G401.6 (cell line): Measurements from ENCODE around the gene RASGRP1.
A peak's percentile ranks its signal among the peaks of the same experiment; 100 is the strongest.

Experiments used
- FAIRE-seq: peaks from 2 replicates; lab custom pipeline; 2012; peaks lifted over from hg19 to GRCh38; lab: Jason Lieb, UNC

RASGRP1 gene

DNA sequence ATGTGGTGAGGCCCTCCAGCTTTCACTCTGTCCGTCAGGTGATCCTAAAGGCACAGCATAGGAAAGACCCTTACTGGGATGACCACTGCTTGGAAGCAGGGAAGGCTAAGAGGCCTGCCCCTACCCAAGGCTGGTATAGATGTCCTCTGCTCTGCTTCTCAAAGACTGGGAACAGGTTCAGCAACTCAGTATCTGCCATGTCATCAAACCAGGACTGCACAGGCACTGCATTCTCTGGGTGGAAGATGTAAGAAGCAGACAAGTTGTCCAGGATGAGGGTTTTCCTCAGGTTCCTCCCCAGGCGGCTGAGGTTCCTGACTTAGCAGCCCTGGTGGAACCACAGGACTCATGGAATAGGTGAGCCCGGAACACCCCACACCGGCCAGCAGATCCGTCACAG, 106.0 kb downstream of the RASGRP1 start:
- FAIRE-seq, result no peak

DNA sequence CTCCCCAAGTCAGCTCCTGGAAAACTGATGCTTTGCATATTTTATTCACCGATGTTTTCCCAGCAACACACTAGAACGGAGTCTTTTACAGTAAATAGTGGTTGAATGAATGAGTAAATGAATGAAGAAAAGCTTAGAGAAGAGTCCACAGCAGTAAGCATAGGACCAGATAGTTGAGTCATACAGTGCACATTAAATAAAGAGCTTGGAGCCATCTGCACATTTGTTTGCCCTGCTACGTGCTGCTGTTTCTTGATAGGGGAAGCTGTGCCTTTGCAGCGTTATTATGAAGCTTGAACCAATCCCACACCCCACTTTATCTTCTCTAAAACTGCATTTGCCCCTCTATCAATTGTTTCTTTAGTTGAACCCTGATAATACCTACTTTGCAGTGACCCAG, 109.5 kb downstream of the RASGRP1 start:
- FAIRE-seq, result no peak

DNA sequence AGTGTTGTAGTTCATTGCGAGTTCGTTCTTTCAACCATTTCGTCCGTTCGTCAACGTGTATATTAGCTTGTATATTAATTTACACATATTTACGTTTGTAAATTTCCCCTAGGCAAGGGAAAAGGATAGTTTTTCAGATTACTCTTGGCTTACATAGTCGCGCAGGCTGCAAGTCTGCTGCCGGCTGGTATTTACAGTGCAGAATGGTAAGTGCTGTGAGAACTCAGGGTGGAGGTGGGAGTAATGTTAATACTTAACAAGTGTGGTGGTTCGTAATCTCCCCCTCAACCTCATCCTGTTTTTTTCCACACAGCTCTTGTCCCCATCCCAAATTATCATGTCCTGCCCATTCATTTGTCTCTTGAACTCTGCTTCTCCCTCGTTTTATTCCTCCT, 109.9 kb downstream of the RASGRP1 start:
- FAIRE-seq, result no peak

DNA sequence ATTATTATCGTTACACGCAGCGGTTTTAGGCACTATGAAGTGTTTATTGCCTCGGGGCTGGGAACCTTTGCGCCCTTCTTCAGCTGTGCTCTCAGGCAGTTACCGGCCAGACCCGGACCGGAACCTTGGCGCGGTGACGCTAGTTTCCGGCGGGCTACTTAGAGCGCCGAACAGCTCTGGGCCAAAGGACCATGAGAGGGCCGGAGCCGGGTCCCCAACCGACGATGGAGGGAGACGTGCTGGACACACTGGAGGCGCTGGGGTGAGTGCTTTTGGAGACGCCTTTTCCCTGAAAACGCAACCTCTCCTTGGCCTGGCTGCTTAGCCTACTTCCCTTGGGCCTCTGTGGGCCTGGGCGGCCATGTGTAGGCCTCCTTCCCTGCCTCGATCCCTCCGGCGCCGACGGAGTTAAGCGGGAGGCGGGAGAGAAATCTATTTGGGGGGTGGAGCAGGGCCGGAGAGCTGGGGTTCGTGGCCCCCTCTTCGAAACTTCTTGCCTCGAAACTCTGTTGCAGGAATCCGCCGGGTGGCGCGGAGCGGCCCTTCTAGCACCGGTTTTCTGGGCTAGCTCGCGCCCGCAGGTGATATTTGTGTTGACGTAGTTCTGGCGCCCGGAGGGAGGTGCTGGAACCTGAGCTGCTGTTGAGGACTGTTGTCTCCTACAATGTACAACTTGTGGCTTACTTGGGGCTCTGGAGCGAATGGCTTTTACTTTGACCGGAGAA, 110.5 kb downstream of the RASGRP1 start, which contains the start of gene FAM98B:
FAM98B (plus strand) TSS at position 157 of the 725 bp plus-strand sequence; CDS start at position 192, 35 bp downstream.
- FAIRE-seq, result peak; percentile 6

DNA sequence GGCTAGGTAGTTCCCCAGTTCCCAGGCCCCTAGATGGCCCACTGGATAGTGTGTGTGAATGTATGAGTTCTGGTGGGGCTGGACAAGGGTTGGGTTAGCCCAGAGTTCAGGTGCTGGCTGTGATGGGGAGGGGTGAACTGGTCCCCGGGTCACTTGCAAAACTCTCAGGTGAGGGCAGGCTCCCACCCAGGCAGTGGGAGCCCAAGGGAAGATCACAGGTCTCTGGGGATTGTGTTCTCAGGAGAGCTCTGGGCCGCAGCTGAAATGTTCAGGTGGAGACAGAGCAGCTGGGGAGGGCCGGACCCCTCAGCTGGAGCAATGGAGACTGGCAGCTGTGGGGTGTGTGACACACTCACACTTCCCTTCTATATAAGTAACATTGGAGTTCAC, 123.5 kb downstream of the RASGRP1 start:
- no peak for FAIRE-seq

DNA sequence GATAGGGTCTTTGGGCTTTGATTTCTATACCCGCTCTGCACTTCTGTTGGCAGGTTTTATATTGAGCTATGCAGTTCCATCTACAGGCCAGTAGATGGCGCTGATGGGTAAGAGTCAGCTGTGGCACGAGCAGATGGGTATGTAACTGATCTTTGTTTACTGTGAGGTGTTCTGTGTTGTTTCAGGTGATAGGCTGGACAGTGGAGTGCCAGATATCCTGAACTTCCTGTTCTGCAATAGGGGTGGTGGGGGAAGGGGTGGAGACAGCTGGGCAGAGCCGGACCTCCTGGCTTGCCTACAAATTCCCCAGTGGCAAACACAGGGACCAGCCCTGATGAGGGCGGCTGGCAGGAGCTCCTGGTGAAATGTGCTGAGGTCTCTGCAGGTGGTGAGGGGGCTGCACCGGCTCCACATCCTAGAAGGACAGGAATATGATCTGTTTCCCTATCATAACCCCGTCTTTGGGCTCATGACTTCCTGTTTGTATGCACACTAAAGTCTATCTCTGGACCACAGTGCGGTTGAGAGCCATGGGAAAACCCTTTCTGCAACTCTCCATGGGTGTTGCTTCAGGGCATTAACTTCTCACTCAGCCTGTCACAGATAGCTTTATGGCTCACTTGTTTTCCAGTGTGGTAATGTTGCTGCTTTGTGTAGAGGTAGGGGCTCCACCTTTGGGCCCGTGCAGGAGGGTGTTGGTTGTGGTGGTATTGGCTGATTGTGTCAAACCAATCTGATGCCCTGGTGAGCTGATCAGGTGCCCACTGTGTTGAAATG, 124.1 kb downstream of the RASGRP1 start:
- peak; percentile 28 for FAIRE-seq
